ENCODE data around the gene TSPAN5. TPM values are rescaled to one million over a fixed set of nuclear protein-coding genes. Genes with fewer than 3 reads are reported as not detected.
A peak's percentile ranks its signal among the peaks of the same experiment; 100 is the strongest.

TSPAN5 gene
- total RNA-seq, 1 experiment from 2014 or later, result 32.9 TPM

DNA sequence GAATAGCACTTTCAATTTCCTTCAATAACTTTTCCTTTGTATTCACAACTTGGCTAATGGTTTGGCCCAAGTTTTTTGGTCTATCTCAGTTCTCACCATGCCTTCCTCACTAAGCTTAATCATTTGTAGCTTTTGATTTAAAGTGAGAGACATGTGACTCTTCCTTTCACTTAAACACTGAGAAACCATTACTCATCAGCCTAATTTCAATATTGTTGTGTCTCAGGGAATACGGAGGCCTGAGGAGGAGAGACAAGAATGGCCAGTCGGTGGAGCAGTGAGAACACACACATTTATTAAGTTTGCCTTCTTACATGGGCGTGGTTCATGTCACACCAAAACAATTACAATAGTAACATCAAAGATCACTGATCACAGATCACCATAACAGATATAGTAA is 56.7 kb downstream of the TSPAN5 start:
- DNase-seq (ENCODE audit: low read depth), result peak; percentile 49

DNA sequence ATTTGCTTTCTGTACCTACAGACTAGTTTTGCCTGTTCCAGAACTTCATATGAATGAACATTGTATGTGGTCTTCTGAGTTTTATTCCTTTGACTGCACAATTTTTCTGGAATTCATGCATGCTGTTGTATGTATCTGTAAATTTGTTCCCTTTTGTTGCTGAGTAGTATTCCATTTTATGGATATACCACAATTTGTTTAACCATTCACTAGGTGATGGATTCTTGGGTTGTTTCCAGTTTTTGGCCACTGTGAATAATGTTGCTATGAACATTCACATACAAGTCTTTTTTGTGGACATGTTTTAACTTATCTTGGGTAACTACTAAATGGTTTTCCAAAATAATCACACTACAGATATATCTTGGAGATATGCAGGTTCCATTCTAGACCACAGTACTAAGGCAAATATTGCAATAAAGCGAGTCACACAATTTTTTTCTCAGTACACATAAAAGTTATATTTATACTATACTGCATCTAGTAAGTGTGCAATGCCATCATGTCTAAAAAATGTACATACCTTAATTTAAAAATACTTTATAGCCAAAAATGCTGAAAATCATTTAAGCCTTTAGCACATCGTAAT is 58.7 kb downstream of the TSPAN5 start:
- no peak for DNase-seq (ENCODE audit: low read depth)

DNA sequence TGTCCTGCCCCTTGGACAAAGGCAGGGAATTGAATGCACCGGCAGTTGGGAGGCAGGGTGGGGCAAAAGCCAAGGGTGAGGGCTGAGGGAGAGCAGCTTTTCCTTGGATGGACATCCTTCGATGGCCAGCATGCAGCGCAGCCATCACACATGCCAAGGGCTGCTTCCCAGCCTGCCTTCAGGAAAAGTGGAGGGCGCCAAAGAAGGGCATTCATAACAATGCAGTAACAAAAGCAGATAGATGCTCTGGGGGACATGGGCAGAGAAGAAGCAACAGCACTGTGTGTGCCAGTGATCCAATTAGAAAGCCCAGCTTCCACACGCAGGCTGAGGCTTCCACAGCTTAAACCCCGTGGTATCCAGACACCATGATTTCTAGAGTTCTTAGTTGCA is 71.5 kb downstream of the TSPAN5 start:
- no peak for DNase-seq (ENCODE audit: low read depth)

DNA sequence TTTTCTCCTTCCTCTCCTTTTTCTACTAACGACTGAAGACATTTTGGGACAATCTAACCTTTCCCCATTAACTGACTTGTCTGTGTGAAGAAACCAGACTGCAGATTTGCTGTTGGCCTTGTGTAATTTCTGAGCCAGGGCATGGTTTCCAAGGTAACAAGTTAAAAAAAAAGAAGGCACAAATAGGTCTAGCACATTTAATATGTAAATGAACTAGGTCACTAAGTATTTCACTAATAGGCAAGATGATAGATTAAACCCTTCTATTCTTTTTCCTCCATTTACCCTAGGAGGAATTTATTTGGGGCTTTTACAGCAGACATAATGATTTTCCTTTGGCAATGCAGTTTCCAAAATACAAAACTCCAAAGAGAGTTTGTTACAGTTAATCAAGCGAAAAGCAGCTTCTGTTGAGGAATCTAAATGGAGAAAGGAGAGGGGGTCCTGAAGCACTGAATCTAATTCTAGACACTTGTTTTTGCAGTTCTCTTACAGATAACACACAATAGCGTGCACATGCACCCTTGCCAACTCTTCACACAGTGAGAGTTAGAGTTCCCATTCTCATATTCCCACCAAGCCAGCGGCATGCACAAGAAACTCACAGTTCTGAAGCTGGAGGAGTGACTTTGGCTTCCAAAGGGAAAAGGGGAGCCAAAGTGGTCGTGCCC is 72.0 kb downstream of the TSPAN5 start:
- DNase-seq (ENCODE audit: low read depth), result no peak

DNA sequence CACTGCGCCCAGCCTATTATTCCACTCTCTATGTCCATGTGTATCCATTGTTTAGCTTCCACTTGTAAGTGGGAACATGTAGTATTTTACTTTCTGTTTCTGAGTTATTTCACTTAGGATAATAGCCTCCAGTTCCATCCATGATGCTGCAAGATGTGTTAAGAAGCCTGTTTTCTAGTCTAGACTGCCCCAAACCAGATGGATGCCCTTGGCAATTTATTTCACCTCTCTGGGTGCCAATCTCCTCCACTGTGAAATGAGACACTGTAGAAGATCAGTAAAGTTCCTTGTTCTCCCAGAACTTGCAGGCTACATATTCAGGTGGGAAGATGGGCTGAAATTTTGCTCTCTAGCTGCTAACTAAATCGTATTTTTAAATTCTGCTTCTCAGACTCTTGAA is 72.8 kb downstream of the TSPAN5 start:
- DNase-seq (ENCODE audit: low read depth), result no peak

DNA sequence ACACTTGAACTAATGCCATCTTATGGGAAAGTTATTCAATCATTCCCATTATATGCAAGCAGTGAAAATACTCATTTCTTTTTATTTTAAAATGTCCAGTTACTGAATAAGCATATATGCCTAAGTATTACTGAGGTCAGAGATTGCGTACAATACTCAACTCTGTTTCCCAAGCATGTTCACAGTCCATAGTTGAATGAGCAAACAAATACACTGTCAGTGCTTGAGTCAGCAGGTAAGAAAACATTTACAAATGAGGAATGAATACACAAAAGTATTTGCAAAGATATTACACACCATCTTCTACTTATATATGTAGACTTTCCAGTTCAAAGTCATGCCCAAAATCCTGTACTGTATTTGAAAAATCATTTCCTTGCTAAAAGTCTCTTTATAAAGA is 74.1 kb downstream of the TSPAN5 start:
- no peak for DNase-seq (ENCODE audit: low read depth)

DNA sequence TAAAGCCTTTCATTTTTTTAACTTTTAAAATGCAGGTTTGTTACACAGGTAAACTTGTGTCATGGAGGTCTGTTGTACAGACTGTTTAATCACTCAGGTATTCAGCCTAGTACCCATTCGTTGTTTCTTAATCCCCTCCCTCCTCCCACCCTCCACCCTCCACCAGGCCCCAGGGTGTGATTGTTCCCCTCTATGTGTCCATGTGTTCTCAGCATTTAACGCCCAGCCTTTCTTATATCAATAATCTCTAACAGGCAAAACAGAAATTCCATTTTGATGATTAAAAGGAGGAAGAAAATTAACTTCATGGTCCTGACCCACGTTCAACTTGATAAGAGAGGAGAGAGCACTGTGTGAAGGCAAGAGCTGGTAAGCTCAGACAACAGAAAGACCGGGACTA is 75.1 kb downstream of the TSPAN5 start:
- DNase-seq (ENCODE audit: low read depth), result no peak

DNA sequence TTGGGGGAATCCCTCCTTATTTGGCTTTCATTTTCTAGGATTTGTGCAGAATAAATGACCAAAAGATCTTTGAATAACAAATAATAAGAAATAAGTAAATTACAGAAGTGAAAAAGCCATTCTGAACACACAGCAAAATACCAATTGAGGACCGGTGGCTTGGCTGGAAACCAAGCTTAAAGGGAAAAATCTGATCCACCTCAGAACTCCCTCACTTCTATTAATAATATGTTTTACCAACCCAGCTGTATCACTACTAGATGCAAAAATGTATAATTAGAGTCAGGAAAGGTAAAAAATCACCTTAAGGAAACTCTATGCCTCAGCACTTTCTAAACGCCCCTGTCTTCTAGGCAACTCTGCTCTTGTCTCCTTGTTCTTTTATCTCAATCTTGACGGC is 77.3 kb downstream of the TSPAN5 start:
- DNase-seq (ENCODE audit: low read depth), result no peak

DNA sequence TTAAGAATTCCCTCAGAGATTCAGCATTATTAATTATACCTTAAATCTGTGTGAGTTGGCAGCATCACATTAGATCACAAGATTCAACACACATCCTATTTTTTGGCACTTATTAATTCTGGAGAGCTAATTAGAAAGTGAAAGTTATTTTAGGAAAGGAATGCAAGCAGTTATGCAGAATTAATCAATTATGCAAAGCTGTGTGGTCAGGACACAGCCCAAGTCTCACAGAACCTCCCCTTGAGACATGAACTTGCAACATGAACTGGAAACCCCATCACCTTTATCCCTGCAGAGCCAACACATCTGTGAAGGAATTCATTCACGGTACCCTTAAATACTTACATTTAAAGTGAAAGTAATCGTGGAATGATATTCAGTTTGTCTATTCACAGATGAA is 80.5 kb downstream of the TSPAN5 start:
- no peak for DNase-seq (ENCODE audit: low read depth)

DNA sequence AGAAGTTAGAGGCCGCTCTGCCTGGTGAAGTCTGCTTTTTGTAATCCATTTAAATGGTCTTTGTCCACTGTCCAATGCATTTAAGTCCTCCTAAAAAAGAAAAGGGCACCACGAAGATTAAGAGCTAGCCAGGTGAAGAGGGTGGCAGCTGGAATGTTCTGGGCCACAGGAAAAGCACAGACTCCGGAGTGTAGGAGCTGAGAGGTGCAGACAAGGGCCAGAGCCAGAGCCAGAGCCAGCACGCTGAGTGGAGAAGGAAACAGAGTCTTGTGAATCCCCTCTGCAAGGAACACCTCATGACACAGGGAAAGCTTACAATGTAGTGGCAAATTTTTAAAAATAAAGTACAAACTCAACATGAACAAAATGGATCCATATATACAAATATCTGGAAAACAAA is 83.6 kb downstream of the TSPAN5 start:
- no peak for DNase-seq (ENCODE audit: low read depth)

DNA sequence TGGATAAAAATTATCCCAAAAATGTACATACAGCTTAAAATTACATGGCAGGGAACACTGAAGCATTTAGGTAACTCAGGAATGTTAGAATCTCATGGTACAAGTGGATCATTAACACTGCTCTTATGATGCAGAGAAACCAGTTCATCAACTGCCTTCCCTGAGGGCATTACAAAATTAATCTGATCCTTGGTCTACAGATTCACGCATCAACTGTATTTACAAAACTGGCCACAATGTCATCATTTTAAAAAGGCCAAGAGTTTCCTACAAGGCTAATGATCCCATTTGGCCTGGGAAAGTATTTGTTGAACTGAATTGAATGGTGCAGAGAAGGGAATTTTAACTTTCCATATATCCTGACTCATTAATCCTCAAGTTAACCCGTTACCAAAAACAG is 84.6 kb downstream of the TSPAN5 start:
- no peak for DNase-seq (ENCODE audit: low read depth)

DNA sequence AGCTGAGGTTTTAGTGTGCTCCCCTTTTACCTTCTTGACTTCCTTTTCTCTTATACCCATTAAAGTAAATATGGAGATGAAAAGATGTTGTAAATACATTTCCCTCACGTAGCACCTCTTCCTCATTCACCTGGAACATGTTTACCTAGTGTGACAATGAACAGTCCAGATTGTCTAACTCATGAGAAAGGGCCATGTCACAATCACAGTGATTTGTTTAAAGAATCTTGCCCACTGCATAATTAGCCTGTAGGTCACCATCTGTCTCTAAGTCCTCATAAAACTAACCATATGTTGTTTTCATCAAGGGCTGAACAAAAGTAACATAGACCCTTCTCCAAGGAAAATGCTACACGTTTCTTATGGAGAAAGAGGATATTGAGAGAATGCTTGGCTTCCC is 85.7 kb downstream of the TSPAN5 start:
- DNase-seq (ENCODE audit: low read depth), result no peak

DNA sequence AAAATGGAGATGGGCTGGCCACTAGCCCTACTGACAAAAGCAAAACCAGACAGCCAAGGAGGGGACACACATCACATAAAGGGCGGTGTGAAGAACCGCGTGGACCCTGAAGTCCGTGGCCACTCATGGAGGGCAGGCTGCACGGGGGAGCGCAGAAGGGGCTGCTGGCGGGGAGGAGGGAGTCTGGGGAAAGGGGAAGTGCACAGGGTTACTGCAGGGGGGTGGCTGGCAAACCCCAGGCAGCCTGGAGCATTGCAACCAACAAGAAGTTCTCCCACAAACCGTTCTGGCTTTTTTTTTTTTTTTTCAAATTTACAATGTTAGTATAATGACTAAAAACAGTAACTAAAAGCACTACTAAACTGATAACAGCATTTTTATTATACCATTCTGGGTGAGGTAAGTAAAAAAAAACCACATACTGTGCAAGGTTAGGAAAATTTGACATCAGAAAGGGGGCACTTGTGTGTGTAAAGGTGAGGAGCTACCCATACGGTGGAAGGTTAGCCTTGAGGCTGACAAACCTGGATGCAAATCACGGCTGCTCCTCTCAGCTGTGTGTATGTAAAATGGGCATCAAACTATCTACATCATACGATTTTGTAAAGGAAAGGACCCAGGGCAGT is 87.1 kb downstream of the TSPAN5 start:
- DNase-seq (ENCODE audit: low read depth), result no peak

DNA sequence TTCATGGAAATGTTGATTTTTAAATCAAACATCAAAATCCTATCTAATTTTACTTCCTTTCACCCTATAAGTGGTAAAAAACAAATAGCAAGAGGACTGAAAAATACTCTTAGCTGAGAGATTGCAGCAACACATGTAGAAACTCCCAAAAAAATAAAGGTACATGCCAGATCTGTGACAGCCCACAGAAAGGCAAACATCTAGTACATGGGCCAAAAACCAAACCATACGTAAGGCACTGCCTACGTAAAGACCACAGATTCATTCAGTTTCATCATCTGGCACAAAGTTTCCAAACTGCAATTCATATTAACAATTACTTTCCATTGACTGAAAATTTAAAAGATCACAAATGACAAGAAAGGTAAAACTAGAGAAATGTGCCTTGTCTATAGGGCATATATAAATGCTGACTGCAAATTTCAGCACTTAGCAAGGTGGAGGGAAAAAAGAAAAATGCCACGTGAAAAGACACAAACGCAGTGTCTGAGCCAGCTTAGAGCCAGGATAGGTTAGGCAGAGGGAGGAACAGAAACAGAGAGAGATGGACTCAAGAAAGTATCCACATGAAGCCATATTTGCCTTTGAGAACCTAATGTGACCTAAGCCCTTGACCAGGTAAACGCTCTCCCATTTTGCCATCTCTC is 88.1 kb downstream of the TSPAN5 start:
- DNase-seq (ENCODE audit: low read depth), result no peak

DNA sequence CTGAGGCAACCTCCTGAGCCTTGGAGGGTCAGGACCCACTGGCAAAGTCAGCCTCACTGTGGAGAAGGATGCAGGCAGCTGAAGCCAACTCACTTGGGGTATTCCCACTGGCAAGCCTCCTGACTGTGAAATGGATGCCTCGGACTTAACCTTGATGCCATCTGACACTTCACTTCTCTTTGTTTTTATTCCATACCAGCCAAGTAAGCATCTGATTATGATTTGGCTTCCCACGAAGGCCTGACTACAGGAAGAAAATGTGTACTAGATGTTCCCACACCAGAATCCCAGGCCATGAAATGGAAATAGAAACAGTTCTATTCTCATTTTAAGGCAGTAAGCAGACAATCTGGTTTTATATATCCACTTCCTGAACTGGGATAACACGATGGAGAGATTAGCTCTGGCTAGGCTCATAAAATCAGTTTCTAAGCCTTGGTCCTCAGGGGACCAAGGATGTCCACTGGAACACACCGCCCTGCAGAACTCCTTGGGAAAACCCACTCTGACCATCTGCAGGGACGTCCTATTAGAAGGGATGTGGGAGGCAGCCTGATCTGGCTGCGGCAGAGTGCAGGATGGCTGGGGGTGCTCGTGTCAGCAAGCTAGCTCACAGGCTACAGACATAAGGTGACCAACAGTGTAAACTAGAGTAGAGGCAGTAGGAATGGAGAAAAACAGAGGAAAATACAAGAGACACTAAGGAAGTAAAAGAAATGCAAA is 89.3 kb downstream of the TSPAN5 start:
- no peak for DNase-seq (ENCODE audit: low read depth)

DNA sequence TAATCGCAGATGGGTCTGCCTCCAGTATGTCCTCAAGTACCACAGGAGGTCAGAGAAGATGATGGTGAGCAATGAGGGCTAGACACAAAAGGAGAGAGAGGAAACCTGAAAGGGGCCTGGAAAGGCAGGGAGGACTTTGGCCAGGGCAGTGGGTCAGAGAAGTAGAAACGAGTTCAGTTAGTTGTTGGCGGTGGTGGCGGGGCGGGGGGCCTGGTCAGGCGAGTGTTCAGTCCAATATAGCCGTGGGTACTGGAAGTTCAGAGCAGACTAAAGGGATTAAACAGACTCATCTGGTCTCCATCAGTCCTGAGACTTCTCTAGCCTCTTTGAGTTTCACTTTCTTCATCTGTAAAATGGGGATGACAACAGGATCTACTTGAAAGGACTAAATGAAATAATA is 90.8 kb downstream of the TSPAN5 start:
- DNase-seq (ENCODE audit: low read depth), result no peak

DNA sequence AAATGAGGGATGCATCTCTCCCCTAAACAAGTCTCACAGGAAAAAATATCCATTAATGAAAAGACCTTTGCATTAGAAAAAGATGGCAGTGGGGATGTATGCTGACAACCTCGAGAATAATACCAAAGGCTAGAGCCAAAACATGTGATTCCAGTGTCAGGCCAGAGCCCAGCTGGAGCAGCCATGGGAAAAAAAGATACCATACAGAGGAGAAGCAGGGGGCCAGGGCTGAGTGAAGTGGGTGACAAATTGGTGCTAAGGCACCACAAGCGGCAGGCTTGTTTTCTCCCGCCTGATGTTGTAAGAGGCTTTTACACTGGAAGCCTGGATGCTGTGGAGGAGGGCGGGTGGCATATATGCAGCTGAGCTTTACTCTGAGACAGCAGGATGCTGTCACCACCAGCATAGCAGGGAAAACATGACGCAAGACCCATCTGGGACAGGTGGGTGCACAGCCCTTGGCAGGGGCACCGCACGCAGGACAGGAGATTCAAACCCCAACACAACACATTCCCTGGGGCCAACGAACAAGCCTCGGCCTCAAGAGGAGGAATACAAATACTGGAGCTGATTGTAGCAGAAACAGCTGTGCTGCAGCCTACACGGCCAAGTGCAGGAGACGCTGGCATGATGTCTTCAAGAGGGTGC is 91.9 kb downstream of the TSPAN5 start:
- no peak for DNase-seq (ENCODE audit: low read depth)

DNA sequence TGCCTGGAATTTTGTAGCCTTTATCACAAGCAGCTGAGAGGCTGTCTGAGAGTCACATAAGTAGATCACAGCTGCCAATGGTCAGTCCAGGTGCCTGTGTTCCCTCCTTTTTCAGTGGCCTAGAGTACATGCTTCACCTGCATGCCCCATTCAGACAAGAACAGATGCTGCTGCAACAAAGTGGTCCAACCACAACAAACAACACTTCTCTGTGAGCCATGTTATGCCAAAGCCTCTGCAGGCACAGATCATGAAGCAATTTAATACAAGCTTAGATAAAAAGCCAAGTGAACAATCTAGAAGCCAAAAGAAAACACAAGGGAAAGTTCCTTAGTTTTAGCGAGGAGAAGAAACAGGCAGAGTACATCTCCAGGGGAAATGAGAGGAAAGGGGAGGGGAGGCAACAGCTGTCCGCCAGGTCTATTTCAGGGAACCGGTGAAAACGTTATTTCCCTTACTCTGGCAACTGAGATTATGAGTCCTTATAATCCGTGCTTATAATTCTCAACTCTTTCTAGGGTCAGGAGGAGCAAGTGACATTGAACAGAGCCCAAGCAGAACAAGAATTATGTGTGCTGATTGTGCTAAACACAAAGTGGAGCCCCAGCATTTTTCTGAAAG is 92.6 kb downstream of the TSPAN5 start:
- DNase-seq (ENCODE audit: low read depth), result no peak

DNA sequence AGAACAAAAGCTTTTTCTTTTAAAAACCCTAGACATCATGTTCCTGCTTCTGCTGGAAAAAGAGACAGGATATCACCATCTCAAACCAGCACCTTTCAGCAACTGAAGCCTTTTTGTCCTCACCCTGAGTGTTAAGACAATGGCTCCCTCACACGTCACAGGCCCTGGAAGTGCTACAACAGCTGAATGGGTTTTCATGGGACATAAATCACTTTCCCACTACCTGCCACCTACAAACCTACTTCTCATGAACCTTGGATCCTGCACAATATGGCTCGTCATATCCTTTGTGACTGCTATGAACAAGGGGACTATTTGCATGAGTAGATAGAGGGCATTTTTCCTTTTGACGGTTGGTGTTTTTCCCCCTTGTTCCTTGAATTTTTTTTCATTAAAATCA is 93.6 kb downstream of the TSPAN5 start:
- DNase-seq (ENCODE audit: low read depth), result no peak

DNA sequence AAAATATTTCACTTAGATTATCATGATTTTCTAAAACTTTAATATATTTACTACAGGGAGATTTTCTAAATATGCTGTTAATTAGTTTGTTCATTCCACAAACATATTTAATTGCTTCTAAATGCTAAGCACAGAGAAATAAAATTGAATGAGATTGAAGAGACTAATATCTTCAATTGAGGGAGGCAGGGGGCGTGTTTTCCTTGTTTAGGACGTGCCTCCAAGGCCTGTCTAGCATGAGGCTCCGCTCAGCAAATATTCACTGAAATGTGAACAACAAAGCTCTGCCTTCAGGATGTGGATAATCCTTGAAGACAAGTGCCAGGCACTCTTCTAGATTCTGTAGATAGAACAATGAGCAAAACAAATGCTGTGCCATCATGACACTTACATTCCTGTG is 98.1 kb downstream of the TSPAN5 start:
- no peak for DNase-seq (ENCODE audit: low read depth)

All from HT1080 (cell line).